SHP77 (cell line): ENCODE measurements around the gene ANKIB1.

Experiments
- DNase-seq, 2 experiments: peaks; one replicate each; lab custom pipeline; 2025; lab: John Stamatoyannopoulos, UW

The ANKIB1 gene

DNA sequence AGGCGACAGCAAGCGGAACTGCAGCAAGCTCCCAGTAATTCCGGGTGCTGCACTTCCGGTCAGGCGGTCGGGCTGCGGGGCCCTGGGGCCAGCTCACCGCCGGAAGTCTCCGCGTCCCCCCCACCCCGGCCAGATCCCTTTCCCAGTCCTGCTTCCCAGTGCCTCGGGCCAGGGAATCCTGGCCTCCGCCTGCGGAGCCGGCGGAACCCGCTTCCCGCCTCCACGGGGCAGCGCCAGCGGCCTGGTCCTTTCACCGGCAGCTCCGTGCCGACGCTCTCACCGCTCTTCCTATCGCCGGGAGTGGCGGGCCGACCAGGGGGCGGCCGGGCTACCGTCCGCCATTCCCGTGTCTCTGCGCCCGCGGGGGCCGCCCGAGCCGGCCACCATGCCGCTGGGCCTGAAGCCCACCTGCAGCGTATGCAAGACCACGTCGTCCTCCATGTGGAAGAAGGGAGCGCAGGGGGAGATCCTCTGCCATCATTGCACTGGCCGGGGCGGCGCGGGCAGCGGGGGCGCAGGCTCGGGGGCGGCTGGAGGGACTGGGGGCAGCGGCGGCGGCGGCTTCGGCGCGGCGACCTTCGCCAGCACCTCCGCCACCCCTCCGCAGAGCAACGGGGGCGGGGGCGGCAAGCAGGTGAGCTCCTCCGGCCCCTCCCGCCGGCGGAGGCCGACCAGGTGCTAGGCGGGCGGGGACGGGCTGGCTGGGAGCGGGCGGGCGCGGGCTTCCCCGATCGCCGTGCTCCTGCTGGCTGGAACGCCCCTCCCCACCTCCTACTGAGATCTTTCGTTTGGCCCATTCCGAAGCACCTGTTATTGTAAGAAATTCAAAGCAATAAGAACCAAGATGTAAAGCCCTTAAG lies 201.8 kb downstream of the ANKIB1 start, which contains the start of gene GATAD1:
GATAD1 (plus strand) TSS at position 138 of the 860 bp plus-strand sequence; CDS start at position 386, 248 bp downstream.
- peak; percentile 88 to 89 for DNase-seq

- peak in 1 of 2 experiments; percentile 59 for DNase-seq
Measured at GRCh38 chr7:92448205-92448747, 202.5 kb downstream of the ANKIB1 start.
